Cardiac muscle cell (in vitro differentiated cells and primary cell): Measurements from ENCODE around the gene LIG1. TPM values are rescaled to one million over a fixed set of nuclear protein-coding genes. Genes with fewer than 3 reads are reported as not detected.
A peak's percentile ranks its signal among the peaks of the same experiment; 100 is the strongest.
"Not testable (repeated sequence)": the region's sequence is repeated elsewhere in the genome, so short reads cannot be mapped to it uniquely, and the experiment has no call there.

Source experiments
- DNase-seq, 2 donors: peaks; one replicate each; pipeline versions ENCODE4 v3.0.0 to v3.0.0-alpha.2; 2010 to 2017; ENCODE audit warnings: low read depth in 1 of 2, low spot score in 1 of 2
- H3K27ac ChIP-seq: fragments of 200-600 bp; sonication (generic); 2 replicates; pipeline ENCODE4 v1.5.1; 2016
- H3K27me3 ChIP-seq: fragments of 200-600 bp; sonication (generic); 2 replicates; pipeline ENCODE4 v1.6.0; 2016; ENCODE audit warnings: control low read depth
- H3K36me3 ChIP-seq: fragments of 200-600 bp; sonication (generic); 2 replicates; pipeline ENCODE4 v1.5.1; 2016; ENCODE audit warnings: control low read depth
- H3K4me1 ChIP-seq: fragments of 200-600 bp; sonication (generic); 2 replicates; pipeline ENCODE4 v1.8.1; 2017; ENCODE audit warnings: low read depth, mild to moderate bottlenecking, mixed run types
- H3K4me3 ChIP-seq: fragments of 200-600 bp; sonication (generic); 2 replicates; pipeline ENCODE4 v1.5.1; 2016; ENCODE audit warnings: mild to moderate bottlenecking
- H3K9me3 ChIP-seq: fragments of 200-600 bp; sonication (generic); 2 replicates; pipeline ENCODE4 v1.5.1; 2017; ENCODE audit warnings: low read depth, mild to moderate bottlenecking, control low read depth
- CTCF ChIP-seq: IDR thresholded peaks from 2 replicates; pipeline ENCODE4 v1.5.1; 2012; ENCODE audit warnings: low read depth, mild to moderate bottlenecking, low read length
- polyA plus RNA-seq: library from polyadenylated mRNA; unstranded; fragments of >200 nt; fragmentation: Nextera tagmentation; extraction: Ambion mirVana; gene quantifications from 2 replicates; pipeline ENCODE4 v1.2.1, GENCODE V29; 2016
- total RNA-seq: library from RNA; depleted of rRNA; stranded (reverse); fragments of >200 nt; gene quantifications from 2 replicates; pipeline ENCODE4 v1.2.3, GENCODE V29; 2016

LIG1 gene
- total and polyA plus RNA-seq, 2 experiments from 2014 or later: 52.5 to 53.3 TPM

- H3K27me3 ChIP-seq: no peaks in the 10 kb centered on the region
- peak; percentile 78 for TF ChIP-seq CTCF
- H3K27ac ChIP-seq: no peak overlapping the region
- H3K4me3 ChIP-seq: no peak overlapping the region
- H3K9me3 ChIP-seq: no peaks in the 10 kb centered on the region
- peak; percentile 49 to 53 for DNase-seq
- H3K36me3 ChIP-seq: no peaks in the 10 kb centered on the region
- no peaks in the 10 kb centered on the region for H3K4me1 ChIP-seq
Measured at GRCh38 chr19:48102870-48103751, 67.0 kb downstream of the LIG1 start.

- no peak for TF ChIP-seq CTCF
- no peak for DNase-seq
- no peaks in the 10 kb centered on the region for H3K36me3 ChIP-seq
- H3K27ac ChIP-seq: no peak overlapping the region
- H3K4me3 ChIP-seq: no peak overlapping the region
- H3K4me1 ChIP-seq: no peaks in the 10 kb centered on the region
- H3K9me3 ChIP-seq: no peaks in the 10 kb centered on the region
- no peaks in the 10 kb centered on the region for H3K27me3 ChIP-seq
Measured at GRCh38 chr19:48095612-48096175, 74.5 kb downstream of the LIG1 start.

GRCh38 chr19:48094855-48095203 lies 75.3 kb downstream of the LIG1 start:
- Histone ChIP-seq H3K4me3 (no peak overlapping the region), H3K36me3 (no peaks in the 10 kb centered on the region), H3K27ac (no peak overlapping the region), H3K9me3 (no peaks in the 10 kb centered on the region), H3K4me1 (no peaks in the 10 kb centered on the region), H3K27me3 (no peaks in the 10 kb centered on the region)
- no peak for TF ChIP-seq CTCF
- DNase-seq: no peak

- TF ChIP-seq CTCF: no peak
- no peak overlapping the region for H3K27ac ChIP-seq
- no peaks in the 10 kb centered on the region for H3K9me3 ChIP-seq
- H3K27me3 ChIP-seq: no peaks in the 10 kb centered on the region
- DNase-seq: no peak
- no peak overlapping the region for H3K4me3 ChIP-seq
- no peaks in the 10 kb centered on the region for H3K4me1 ChIP-seq
- H3K36me3 ChIP-seq: no peaks in the 10 kb centered on the region
Measured at GRCh38 chr19:48094129-48094854, 75.9 kb downstream of the LIG1 start.

GRCh38 chr19:48091111-48091718 lies 78.9 kb downstream of the LIG1 start:
- not testable (repeated sequence) for H3K27ac ChIP-seq, H3K27me3 ChIP-seq, H3K9me3 ChIP-seq, H3K4me3 ChIP-seq, H3K4me1 ChIP-seq, H3K36me3 ChIP-seq
- DNase-seq: peak in 1 of 2 donors; percentile 74
